ENCODE measurements around the gene SIMC1.

- TF ChIP-seq POLR2A (IDR thresholded peaks at IDR 0.05; ENCODE audit: low read length) (no peak), GATA1 (IDR thresholded peaks at IDR 0.05; ENCODE audit: low read depth, low read length) (no peak)
These were observed 149.8 kb downstream of the SIMC1 start for GRCh38 chr5:176388003-176388443.
